Measurements from ENCODE around the gene LHPP. TPM values are rescaled to one million over a fixed set of nuclear protein-coding genes. Genes with fewer than 3 reads are reported as not detected.

LHPP gene
- total RNA-seq, 4 donors from 2014 or later: 9.3 to 20.5 (median 14.5) TPM

DNA sequence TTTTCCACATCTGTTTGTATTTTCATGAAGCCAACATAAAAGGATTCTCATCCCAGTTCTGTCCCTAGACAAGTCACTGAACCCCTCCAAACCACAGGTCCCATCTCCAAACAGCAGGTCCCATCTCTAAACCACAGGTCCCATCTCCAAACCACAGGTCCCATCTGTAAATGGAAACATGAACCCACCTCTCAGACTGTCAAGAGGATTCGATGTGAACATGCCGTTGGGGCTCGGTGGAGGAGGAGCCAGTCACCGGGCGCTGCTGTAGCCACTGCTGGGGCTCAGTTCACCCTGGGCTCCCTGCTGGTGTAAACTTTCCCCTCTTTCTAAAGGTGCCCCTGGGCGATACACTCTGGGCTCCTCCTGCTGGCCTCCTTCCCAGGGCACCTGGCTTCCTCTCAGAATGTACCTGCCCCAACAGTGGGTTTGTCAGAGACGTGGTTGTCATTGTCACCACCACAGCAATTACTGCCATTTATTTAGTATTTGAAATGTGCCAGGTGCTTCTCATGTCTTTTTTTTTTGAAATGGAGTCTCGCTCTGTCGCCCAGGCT lies 13.0 kb downstream of the LHPP start:
- no peak for TF ChIP-seq CTCF (IDR thresholded peaks at IDR 0.05; ENCODE audit: low read depth)

GRCh38 chr10:124476043-124476725 lies 14.6 kb downstream of the LHPP start:
- no peak for TF ChIP-seq CTCF (IDR thresholded peaks at IDR 0.05; ENCODE audit: low read depth)

- no peak for TF ChIP-seq CTCF (IDR thresholded peaks at IDR 0.05; ENCODE audit: low read depth)
Observed at GRCh38 chr10:124477614-124478363, 16.2 kb downstream of the LHPP start.

- no peak for TF ChIP-seq CTCF (IDR thresholded peaks at IDR 0.05; ENCODE audit: low read depth)
Observed at GRCh38 chr10:124478515-124478914, 16.9 kb downstream of the LHPP start.

- TF ChIP-seq CTCF (IDR thresholded peaks at IDR 0.05; ENCODE audit: low read depth): no peak
Observed at GRCh38 chr10:124480860-124481259, 19.2 kb downstream of the LHPP start.

- TF ChIP-seq CTCF (IDR thresholded peaks at IDR 0.05; ENCODE audit: low read depth): no peak
Observed at GRCh38 chr10:124481717-124482116, 20.1 kb downstream of the LHPP start.

- no peak for TF ChIP-seq CTCF (IDR thresholded peaks at IDR 0.05; ENCODE audit: low read depth)
Observed at GRCh38 chr10:124482236-124482800, 20.7 kb downstream of the LHPP start.
